ENCODE results near the gene AGAP1.

Gene AGAP1

GRCh38 chr2:235697041-235697440 lies 203.2 kb downstream of the AGAP1 start:
- DNase-seq, result no peak

GRCh38 chr2:235698028-235698427 lies 204.2 kb downstream of the AGAP1 start:
- DNase-seq, result no peak

DNA sequence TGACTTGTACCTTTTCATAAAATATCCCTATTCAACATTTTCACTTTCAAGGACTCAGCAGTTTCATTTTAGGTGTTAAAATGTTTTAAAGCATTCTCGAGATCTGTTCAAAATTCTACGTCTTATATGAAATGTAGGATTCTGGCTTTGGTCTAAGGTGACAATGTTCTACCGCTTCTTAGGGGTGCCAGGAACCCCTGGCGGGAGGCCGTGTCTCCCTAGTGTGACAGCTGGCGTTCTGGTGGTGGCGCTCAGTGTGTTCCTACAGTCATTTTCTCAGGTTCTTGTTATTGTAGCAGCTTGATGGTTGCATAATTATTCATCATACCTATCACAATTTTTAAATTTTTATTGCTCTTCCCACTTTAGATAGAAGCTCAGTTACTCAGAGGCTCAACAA lies 204.6 kb downstream of the AGAP1 start:
- DNase-seq, result no peak

DNA sequence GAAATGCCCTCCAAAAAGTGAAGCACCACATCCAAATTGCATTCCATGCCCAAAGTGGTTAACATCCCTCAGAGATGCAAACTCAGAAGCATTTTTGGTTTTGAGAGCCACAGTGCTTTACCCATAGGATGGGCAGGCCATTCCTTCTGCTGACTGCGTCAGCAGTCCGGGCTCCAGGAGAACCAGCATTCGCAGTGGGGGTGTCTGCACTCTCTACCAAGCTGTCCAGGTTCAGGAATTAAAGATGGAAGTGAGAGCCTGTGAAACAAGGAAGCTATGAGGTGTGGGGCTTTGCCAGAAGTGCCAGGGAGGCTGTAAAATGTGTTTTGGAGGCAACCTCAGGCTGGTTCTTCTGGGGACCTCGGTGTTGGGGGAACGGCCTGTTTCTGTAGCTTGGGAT lies 205.7 kb downstream of the AGAP1 start:
- DNase-seq, result no peak

DNA sequence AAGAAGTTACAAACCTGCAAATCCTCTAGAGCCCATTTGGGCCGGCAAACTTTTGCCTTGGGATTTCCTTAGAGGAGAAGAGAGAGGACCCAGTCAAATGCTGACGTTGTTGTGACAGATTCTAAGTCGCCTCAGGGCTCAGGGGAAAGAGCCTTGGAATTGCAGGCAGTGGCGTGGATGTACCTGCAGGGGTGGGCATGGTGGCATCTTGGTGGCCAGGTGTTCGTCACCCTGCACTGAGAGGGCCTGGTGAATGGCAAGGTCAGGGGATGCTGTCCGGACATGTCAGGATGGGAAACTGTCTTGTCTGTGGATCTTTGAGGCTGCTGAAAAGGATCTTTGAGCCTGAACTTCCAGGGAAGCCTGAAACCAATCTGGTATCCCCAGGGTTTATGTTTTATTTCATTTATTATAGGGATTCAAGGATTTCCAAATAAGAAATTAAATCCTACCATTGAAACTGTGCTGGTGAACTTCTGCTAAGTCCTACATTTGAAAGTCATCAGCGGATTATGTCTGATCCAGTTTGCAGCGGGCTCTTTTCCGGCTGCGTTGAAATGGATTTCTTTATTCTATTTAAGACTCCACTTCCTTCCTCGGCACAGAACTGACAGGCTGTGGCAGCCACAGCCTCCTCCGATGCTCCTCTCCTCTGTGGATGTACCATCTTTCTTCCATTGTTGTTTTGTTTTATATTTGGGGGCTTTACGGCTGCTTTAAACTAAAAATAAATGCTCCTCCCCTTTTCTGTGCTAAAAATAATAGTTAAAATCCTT lies 207.6 kb downstream of the AGAP1 start:
- DNase-seq, result no peak

DNA sequence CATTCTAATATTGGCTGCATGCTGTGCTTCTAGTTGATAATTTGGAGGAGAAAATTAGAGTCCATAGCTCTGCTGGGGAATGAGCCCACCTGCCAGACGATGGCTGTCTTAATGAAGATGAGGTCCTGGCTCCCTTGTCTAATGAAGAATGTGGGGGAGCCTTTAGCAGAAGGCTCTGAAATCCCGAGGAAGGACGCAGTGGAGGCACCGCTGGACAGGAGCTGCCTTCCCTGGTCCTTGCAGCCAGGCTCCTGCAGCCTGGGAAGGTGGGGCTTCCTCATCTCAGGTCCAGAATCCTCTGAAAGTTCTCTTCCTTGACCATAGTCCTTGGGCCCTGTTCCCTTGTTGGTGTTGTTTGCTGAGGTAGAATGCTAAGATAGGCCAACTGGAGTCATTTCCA lies 208.3 kb downstream of the AGAP1 start:
- DNase-seq, result no peak

- DNase-seq, result no peak
Measured at GRCh38 chr2:235703711-235704295, 210.0 kb downstream of the AGAP1 start.

DNA sequence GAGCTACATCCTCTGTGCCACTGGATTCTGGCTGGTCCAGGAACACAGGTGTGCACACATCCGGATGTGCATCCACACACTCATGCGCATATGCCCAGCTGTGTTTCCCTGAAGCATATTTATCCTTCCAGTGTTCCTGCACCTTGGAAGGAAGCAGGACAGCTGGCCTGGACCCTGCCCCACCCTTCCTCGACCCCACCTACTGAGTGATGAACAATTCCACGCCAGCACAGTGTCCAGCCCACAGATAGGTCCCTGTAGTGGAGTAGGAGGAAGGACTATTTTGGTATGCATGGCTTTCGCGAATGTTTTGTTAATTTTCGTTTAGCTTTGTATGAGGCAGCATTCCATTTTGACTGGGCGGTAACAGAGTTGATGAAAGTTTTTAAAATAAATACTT lies 211.5 kb downstream of the AGAP1 start:
- DNase-seq, result no peak

- no peak for DNase-seq
Measured at GRCh38 chr2:235706506-235706905, 212.7 kb downstream of the AGAP1 start.

DNA sequence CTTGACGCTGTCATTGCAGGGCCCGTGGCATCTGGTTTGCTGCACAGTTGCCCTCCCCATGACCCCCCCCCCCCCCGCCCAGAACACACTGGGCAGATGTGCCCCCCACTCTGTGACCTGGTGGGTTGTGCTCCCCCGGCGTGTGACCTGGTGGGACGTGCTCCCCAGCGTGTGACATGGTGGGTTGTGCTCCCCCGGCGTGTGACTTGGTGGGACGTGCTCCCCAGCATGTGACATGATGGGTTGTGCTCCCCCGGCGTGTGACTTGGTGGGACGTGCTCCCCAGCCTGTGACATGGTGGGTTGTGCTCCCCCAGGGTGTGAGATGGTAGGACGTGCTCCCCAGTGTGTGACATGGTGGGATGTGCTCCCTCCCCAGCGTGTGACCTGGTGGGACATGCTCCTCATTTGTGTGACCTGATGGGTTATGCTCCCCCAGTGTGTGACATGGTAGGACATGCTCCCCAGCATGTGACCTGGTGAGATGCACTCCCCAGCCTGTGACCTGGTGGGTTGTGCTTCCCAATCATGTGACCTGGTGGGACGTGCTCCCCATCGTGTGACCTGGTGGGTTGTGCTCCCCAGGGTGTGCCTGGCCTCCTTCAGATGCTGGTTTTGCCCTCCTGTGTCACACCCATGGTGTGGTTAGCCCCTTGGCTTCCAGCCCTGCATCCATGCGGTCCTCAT lies 213.7 kb downstream of the AGAP1 start:
- no peak for DNase-seq

GRCh38 chr2:235709124-235709813 lies 215.4 kb downstream of the AGAP1 start:
- DNase-seq, result no peak

- no peak for DNase-seq
Measured at GRCh38 chr2:235709969-235710879, 216.4 kb downstream of the AGAP1 start.

DNA sequence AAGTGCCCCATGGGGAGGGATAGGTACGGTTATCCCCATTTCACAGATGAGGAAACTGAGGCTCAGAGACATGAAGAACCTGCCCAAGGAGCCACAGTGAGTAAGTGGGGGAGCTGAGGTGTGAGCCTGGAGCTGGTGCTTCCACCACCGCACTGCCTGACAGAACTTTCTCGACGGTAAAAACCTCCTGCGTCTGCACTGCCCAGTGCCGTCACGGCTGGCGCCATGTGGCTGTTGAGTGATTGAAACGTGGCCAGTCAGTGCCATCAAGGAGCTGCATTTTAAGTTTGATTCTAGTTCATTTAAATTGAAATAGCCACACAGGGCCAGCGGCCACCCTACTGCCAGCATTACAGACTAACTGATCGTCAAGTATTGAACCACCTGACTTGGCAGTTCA lies 217.1 kb downstream of the AGAP1 start:
- DNase-seq, result no peak

- DNase-seq, result no peak
Measured at GRCh38 chr2:235711527-235711926, 217.7 kb downstream of the AGAP1 start.

GRCh38 chr2:235712176-235712575 lies 218.3 kb downstream of the AGAP1 start:
- DNase-seq, result no peak

GRCh38 chr2:235713189-235713588 lies 219.3 kb downstream of the AGAP1 start:
- DNase-seq, result no peak

DNA sequence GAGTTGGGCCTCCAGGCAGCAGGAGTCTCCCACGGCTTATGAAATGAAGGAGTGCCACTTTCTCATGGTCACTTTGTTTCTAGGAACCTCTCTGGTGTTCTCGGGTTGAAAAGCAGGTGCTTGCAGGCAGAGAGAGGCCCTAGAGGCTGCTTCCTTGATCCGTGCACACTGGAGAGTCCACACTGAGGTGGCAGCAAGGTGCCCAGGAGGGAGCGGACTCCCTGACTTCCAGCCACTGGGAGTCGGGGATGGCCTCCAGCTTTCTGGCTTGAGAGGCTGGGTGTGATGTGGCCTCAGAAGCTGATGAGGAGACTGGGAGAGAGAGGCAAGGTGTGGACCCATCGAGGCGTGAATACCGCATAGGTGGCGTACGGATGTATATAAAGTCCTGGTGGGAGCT lies 221.8 kb downstream of the AGAP1 start:
- no peak for DNase-seq

- peak; percentile 74 for DNase-seq
Measured at GRCh38 chr2:235716875-235717496, 223.1 kb downstream of the AGAP1 start.

DNA sequence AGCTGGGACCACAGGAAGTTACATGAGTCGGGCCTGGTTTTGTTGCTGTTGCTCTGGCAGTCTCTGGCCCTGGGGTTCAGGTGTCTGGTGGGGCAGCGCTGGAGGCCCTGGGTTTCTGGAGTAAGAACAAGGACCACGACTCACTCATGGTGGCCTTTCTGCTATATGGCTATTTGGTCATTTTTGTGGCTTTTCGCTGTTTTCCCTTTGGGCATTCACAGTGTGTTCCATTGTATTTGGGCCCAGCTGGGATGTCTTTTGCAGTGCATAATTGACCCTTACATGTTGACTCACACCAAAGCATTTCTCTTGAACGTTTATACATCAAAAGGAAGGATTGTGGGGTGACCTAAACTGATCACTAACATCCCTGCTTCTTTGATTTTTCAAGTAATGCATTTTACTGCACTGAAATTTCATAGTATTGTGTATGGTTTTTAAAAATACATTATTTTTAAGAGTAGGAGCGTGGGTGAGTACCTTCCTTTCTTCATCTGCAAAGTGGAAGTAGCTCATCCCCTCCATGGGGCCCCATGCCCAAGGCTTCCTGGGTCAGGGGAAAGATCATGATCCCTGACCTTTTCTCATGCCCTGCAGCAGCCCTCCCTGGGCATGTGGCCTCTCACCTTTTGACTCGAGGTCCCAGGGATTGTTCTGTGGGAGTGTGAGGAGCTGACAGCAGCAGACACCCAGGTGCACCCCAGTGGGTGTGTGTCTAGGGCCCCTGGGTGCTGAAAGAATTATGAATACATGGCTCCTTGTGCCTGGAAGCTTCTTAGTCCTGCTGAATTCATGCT lies 225.5 kb downstream of the AGAP1 start:
- DNase-seq, result no peak

DNA sequence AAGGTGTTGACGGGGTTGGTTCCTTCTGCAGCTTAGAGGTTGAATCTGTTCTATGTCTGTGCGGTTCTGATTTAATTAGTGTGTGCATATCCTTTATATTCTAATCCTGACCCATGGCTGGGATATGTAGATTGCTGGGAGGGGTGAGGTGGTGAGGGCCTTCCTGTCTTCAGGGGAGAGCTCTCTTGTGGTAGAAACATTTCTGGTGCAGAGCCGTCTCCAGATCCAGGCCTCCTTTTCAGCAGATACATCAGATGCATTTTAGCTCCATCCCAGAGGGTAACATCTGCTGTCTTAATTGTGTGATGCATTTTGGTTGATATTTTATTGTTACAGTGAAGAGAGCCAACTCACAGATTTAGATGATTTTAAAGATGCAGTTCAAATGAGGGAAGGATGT lies 227.8 kb downstream of the AGAP1 start:
- no peak for DNase-seq

DNA sequence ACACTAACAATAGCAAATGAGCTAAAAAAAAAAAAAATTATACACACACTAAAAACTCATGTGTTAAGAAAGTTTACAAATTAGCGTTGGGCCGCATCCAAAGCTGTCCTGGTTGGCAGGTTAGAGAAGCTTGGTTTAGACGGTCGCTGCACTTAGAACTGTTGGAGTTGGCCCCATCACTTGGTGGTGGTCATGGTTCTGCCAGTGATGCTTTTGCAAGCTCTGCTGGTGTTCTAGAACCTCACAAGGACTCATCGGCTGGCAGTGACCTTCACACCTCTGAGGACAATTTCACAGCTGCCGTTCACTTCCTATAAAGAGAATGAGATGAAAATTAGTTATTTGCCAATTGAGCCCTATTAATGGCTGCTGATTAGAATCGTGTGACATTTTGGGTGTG lies 229.0 kb downstream of the AGAP1 start:
- DNase-seq, result no peak
